MG63 (cell line): Measurements from ENCODE around the gene NLRX1. TPM values are rescaled to one million over a fixed set of nuclear protein-coding genes. Genes with fewer than 3 reads are reported as not detected.
"Not testable (repeated sequence)": the region's sequence is repeated elsewhere in the genome, so short reads cannot be mapped to it uniquely, and the experiment has no call there.

Source experiments
- DNase-seq: peaks from one replicate; pipeline ENCODE4 v3.0.0-alpha.2; 2020
- H3K27me3 ChIP-seq: fragments of 250-450 bp; sonication (Bioruptor Pico); 2 replicates; pipeline ENCODE4 v1.5.1; 2020; ENCODE audit warnings: mild to moderate bottlenecking, moderate library complexity
- H3K36me3 ChIP-seq: fragments of 250-450 bp; sonication (Bioruptor Pico); 2 replicates; pipeline ENCODE4 v1.5.1; 2020; ENCODE audit warnings: mild to moderate bottlenecking, moderate library complexity
- H3K4me3 ChIP-seq: fragments of 250-450 bp; sonication (Bioruptor Pico); 2 replicates; pipeline ENCODE4 v1.5.1; 2020; ENCODE audit warnings: mild to moderate bottlenecking, moderate library complexity
- H3K9me3 ChIP-seq: fragments of 250-450 bp; sonication (Bioruptor Pico); 2 replicates; pipeline ENCODE4 v1.5.1; 2020; ENCODE audit warnings: mild to moderate bottlenecking, moderate library complexity
- total RNA-seq: library from RNA; depleted of rRNA; stranded (reverse); fragments of >200 nt; shearing (Covaris generic); gene quantifications from 2 replicates; pipeline ENCODE4 v1.2.3, GENCODE V29; 2014; ENCODE audit warnings: low replicate concordance

NLRX1 gene
- total RNA-seq, 1 experiment from 2014 or later, result 16.8 TPM

DNA sequence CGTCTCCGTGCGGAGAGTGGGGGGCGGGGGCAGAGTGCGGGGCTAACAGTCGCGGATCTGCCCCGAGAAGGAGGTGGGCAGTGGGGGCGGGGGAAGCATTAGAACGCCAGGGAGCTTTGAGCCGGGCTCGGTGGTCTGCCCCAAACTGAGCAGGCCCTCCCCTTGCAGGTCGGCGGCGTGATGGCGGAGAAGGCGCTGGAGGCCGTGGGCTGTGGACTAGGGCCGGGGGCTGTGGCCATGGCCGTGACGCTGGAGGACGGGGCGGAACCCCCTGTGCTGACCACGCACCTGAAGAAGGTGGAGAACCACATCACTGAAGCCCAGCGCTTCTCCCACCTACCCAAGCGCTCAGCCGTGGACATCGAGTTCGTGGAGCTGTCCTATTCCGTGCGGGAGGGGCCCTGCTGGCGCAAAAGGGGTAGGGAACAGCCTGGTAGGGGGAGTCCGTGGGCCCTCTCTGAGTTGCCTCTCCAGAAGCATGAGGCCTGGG is 18.7 kb upstream of the NLRX1 start:
- Histone ChIP-seq H3K9me3 (no peaks in the 10 kb centered on the region), H3K27me3 (no peaks in the 10 kb centered on the region; the same call in 1 of the 2 replicates), H3K36me3 (no peaks in the 10 kb centered on the region), H3K4me3 (no peak overlapping the region)
- no peak for DNase-seq

DNA sequence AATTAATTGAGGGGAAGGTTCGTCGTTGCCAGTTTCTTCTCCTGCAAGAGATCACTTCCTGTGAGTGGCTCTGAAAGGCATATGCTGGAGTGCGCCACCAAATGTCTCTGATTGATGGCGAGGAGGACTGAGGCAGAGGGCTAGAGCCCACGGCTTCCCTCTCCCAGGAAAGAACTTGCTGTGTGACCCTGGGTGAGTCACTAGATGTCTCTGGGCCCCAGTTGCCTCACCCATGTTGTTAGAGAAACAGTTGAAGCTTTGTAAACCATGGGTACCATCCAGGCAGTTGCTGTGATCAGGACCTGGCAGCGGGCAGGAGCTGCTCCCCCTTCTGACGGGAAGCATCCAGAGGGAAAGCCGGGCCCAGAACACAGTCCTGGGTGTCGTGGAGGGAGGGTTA is 16.5 kb upstream of the NLRX1 start:
- DNase-seq, result no peak
- Histone ChIP-seq H3K27me3 (no peaks in the 10 kb centered on the region; the same call in 1 of the 2 replicates), H3K36me3 (no peaks in the 10 kb centered on the region), H3K4me3 (no peak overlapping the region), H3K9me3 (no peaks in the 10 kb centered on the region)

DNA sequence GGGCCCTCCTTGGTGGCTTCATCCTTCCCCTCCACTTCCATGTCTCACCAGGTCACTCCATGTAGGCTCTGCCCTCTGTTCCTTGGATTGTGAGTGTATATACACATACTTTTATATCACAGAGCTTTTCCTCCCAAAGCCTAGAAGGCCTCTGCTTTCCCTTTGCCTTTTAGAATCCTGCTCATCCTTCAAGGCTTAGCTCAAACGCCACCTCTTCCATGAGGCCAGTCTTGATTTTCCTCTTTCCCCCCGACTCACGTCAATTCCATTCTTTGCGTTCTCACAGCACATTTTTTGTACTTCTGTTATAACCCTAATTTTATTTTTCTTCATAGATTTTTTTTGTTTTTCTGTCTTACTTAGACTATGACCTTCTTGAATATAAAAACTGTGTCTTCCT is 15.9 kb upstream of the NLRX1 start:
- H3K4me3 ChIP-seq, result no peak overlapping the region
- no peaks in the 10 kb centered on the region for H3K9me3 ChIP-seq
- H3K36me3 ChIP-seq, result no peaks in the 10 kb centered on the region
- DNase-seq, result no peak
- H3K27me3 ChIP-seq, result no peaks in the 10 kb centered on the region; the same call in 1 of the 2 replicates

DNA sequence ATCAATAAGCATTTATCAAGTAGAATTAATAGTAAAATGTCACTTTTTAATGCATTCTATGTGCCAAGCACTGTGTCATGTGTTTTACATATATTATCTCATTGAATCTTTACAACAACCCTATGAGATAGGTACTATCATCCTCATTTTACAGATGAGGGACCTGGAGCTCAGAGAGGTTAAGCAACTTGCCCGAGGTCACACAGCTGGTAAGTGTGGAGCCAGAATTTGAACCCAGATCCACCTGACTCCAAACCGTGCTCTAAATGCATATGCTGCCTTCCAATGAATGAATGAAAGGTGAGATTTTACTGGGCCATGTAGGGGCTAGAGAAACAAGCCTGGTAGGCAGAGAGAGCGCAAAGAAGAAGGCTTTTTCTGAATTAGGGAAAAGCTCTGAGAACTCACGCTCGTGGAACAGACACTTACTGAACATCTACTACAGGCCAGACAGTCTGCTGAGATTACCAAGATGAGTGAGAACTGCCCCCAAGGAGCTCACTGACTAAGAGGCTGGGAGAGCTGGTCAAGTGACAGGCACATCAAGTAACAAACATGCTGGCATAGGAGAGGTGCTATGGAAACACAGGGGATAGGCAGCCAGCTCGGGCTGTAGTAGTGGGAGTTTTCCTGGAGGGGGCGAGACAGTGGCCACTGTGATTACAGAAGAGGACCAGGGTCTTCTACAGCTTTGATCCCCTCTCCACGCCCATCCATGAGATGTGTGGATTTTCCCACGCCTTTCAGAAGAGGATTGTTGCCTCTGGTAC is 15.3 kb upstream of the NLRX1 start:
- Histone ChIP-seq H3K36me3 (no peaks in the 10 kb centered on the region), H3K4me3 (no peak overlapping the region), H3K27me3 (no peaks in the 10 kb centered on the region; the same call in 1 of the 2 replicates), H3K9me3 (no peaks in the 10 kb centered on the region)
- no peak for DNase-seq

DNA sequence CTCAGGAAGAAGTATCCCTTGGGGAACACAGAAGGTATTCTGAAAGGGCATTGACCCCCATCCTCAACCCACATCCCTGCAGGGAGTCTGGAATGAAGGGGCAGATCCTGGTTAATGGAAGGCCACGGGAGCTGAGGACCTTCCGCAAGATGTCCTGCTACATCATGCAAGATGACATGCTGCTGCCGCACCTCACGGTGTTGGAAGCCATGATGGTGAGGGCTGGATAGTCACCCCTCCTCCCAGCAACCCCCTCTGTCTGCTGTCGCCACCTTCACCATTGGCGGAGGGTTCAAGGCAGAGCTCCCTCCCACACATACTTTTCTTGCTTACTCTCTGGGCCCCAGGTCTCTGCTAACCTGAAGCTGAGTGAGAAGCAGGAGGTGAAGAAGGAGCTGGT is 14.3 kb upstream of the NLRX1 start:
- Histone ChIP-seq H3K9me3 (no peaks in the 10 kb centered on the region), H3K36me3 (no peaks in the 10 kb centered on the region), H3K4me3 (no peak overlapping the region), H3K27me3 (no peaks in the 10 kb centered on the region)
- no peak for DNase-seq

DNA sequence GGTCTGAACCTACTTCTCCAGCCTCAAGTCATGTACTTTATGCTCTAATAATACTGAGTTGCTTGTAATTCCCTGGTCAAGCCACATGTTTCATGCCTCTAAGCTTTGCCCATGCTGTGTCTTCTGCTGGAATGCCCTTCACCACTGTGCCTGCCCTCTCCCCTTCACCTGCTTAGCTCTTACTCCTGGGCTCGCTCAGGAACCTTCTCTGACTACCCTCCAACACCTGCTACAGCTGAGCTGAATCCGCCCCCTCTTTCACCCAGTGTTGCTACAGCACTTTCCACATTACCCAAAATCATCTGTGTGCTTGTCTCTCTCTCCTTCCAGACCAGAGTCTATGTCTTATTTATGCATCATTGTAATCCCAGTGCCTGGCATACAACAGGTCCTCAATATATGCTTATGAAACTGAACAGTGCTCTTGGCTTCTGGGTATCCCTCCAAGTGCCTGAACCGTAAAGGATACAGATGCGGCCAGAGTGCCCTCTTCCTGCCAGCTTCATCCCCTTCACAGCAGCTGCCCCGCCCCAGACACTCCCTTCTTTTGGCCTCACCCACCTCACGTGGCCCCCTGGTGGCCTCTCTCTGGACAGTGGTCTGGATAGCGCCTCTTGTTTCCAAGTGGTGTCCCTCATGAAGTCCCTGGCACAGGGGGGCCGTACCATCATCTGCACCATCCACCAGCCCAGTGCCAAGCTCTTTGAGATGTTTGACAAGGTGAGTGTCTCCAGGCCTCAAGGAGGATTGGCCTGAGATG is 12.6 kb upstream of the NLRX1 start:
- Histone ChIP-seq H3K9me3 (no peaks in the 10 kb centered on the region), H3K4me3 (no peak overlapping the region), H3K27me3 (no peaks in the 10 kb centered on the region), H3K36me3 (no peaks in the 10 kb centered on the region)
- DNase-seq, result peak; percentile 43

DNA sequence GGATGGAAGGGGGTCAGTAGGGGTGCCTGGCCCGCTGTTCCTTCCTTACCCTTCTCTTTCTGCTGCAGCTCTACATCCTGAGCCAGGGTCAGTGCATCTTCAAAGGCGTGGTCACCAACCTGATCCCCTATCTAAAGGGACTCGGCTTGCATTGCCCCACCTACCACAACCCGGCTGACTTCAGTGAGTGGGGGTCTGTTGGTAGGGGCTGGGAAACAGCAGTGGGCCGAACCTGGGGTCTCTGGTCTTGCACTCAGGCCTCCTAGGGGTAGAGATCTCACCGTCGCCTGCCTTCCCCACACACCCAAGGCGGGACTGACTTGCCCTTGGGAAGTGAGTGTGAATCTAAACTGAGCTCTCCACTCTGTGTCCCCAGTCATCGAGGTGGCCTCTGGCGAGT is 12.0 kb upstream of the NLRX1 start:
- Histone ChIP-seq H3K9me3 (no peaks in the 10 kb centered on the region), H3K36me3 (no peaks in the 10 kb centered on the region), H3K27me3 (no peaks in the 10 kb centered on the region), H3K4me3 (no peak overlapping the region)
- DNase-seq, result no peak

DNA sequence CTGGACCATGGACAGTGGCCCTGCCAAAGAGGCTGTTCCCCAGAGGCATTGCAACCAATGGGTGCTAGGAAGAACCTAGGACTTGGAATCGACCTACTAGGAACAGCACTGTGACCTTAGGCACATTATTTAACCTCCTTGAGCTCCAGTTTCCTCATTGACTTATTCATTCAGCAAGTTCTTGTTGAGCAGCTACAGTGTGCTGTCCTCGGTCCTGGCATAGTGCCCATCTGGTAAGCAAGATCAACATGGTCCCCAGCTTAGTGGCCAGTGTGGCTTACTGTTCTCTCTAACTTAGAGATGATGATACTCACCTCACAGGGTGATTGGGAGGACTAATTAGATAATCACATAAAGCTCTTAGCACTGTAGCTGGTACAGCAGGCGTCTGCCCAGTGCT is 11.5 kb upstream of the NLRX1 start:
- no peak for DNase-seq
- Histone ChIP-seq H3K4me3 (no peak overlapping the region), H3K36me3 (no peaks in the 10 kb centered on the region), H3K27me3 (no peaks in the 10 kb centered on the region), H3K9me3 (no peaks in the 10 kb centered on the region)

DNA sequence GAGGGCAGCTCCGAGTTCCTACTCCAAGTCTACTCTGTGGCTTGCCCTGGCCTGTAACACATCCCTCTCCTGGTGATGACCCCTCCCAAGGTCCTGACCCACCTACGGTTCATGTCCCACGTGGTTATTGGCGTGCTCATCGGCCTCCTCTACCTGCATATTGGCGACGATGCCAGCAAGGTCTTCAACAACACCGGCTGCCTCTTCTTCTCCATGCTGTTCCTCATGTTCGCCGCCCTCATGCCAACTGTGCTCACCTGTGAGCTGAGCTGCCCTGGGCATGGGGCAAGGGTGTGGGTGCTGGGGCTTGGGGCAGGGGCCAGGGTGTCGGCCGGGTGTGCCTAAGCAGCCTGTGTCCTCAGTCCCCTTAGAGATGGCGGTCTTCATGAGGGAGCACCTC is 10.1 kb upstream of the NLRX1 start:
- H3K27me3 ChIP-seq, result no peaks in the 10 kb centered on the region
- DNase-seq, result no peak
- H3K9me3 ChIP-seq, result no peaks in the 10 kb centered on the region
- H3K36me3 ChIP-seq, result no peaks in the 10 kb centered on the region
- no peak overlapping the region for H3K4me3 ChIP-seq

DNA sequence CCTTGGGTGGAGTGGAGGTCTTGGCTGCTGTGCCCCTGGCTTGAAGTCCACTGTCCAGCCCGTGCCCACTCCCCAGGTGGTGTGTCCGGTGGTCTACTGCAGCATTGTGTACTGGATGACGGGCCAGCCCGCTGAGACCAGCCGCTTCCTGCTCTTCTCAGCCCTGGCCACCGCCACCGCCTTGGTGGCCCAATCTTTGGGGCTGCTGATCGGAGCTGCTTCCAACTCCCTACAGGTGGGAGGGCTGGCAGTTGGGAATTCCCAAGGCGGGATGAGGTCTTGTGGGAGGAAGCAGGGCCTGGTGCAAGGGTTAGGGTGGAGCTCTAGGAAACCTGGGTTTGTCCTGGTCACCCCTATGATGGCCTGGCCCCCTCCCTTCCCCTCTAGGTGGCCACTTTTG is 8.4 kb upstream of the NLRX1 start:
- no peak for DNase-seq
- no peaks in the 10 kb centered on the region for H3K36me3 ChIP-seq
- no peak overlapping the region for H3K4me3 ChIP-seq
- no peaks in the 10 kb centered on the region for H3K27me3 ChIP-seq
- H3K9me3 ChIP-seq, result no peaks in the 10 kb centered on the region

DNA sequence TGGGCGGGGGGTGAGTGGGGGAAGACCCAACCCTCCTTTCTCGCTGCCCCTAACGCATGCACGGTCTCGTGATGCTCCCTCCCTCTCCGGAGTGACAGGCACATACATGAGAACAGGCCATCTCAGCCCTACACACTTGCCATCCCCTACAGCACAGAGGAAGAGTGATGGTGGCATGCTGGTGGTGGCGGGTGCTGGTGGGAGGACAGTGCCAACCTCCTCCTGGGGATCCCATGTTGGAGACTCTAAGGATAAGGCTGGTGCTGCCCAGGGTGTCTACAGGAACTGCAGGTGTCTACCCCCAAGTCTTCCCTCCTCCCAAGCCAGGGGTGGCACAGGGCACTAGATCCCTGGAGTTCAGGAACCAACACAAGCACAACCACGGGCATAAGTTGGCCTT is 6.7 kb upstream of the NLRX1 start:
- DNase-seq, result no peak
- H3K4me3 ChIP-seq, result no peak overlapping the region
- H3K36me3 ChIP-seq, result no peaks in the 10 kb centered on the region
- H3K27me3 ChIP-seq, result no peaks in the 10 kb centered on the region
- H3K9me3 ChIP-seq, result no peaks in the 10 kb centered on the region

DNA sequence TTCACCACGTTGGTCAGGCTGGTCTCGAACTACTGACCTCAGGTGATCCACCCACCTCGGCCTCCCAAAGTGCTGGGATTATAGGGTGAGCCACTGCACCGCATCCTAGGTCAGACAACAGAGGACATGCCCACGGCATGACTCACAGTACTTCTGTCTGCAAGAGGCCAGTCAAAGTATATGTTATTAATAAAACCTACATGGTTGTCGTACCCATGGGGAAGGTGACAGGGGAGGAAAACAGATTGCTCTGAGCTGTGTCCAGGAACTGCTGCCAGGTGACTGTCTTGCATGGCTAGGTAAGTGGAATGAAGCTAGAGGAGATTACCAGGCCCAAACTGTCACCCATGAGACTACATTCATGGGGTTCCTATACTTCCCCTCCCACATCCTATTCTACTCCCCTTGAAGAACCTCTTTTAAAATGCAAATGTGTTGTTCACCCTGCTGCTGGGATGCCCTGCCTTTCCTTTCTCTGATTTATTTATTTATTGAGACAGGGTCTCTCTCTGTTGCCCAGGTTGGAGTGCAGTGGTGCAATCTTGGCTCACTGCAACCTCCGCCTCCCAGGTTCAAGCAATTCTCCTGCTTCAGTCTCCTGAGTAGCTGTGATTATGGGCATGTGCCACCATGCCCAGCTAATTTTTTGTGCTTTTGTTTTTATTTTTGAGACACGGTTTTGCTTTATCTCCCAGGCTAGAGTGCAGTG is 2.0 kb upstream of the NLRX1 start:
- H3K4me3 ChIP-seq, result no peak overlapping the region
- no peaks in the 10 kb centered on the region for H3K36me3 ChIP-seq
- DNase-seq, result peak; percentile 64
- no peaks in the 10 kb centered on the region for H3K27me3 ChIP-seq
- no peaks in the 10 kb centered on the region for H3K9me3 ChIP-seq

DNA sequence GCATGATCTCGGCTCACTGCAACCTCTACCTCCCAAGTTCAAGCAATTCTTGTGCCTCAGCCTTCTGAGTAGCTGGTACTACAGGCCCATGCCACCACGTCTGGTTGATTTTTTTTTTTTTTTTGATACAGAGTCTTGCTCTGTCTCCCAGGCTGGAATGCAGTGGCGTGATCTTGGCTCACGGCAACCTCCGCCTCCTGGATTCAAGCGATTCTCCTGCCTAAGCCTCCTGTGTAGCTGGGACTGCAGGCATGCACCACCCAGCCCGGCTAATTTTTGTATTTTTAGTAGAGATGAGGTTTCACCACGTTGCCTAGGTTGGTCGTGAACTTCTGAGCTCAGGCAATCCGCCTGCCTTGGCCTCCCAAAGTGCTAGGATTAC is 1.5 kb upstream of the NLRX1 start:
- H3K36me3 ChIP-seq, DNase-seq, H3K9me3 ChIP-seq, H3K27me3 ChIP-seq, H3K4me3 ChIP-seq: not testable (repeated sequence)

DNA sequence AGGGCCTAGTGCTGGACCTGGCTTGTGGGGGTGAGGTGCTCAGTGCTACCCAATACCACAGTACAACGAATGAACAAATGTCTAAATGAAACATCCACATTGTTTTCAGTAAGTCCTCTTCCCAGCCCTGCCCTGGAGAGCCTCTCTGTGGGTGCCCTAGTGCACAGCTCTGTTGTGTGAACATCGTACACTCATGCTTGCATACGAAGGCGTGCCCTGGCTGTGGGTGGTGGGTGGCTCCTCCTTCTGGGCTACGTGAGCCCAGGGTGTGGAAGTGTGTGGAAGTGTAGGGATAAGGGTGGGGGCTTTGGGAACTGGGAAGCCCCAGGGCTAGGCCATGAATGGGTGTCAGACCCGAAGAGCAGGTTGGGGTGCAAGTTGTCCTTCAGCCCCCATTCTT is 592 bp upstream of the NLRX1 start:
- H3K36me3 ChIP-seq, result no peaks in the 10 kb centered on the region
- H3K27me3 ChIP-seq, result no peaks in the 10 kb centered on the region
- no peaks in the 10 kb centered on the region for H3K9me3 ChIP-seq
- H3K4me3 ChIP-seq, result peak overlapping the region; percentile 74; the same call in 1 of the 2 replicates
- peak; percentile 14 for DNase-seq

DNA sequence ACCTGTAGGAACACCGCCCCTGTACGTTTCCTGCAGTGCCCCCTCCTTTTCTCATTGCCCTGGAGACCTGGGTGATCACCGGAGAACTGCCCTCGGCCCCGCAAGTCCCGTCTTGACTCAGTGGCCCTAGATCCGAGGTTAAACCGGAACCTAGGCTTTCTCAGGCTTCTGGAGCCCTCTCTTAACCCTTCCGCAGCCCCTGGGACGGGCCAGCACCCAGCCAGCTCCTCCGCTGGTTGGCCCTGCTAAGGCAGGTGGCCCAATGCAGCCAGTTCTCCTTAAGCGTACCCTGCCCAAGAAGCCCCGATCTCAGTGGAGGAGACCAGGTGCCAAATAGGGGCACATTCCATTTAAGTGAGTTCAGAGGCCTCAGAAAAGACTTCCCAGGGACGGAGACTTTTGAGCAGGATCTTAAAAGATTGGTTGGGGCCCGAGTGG is 776 bp downstream of the NLRX1 start:
- DNase-seq, result peak; percentile 32
- Histone ChIP-seq H3K4me3 (peak overlapping the region; percentile 74), H3K27me3 (no peaks in the 10 kb centered on the region)

DNA sequence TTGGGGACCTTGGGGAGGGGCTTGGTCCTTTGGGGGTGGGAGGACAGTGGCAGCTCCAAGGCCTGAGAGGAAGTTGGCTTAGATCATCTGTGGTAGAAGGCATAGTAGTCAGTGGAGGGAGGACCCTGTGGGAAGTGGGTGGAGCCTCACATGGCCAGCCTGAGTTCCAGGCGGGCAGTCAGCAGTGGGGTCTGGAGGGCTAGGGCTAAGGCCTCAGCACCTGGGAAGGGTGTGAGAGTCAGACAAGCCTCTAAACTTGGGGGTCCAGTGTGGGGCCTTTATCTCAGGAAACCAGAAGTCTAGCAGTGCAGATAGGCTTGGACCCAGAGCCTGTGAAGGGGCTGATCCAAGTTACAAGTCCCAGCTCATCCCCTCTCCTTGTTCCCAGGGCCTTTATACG is 4.0 kb downstream of the NLRX1 start:
- no peaks in the 10 kb centered on the region for H3K9me3 ChIP-seq
- DNase-seq, result no peak

More for the DNA sequence above, 776 bp downstream of the NLRX1 start:
- H3K9me3 ChIP-seq, result no peaks in the 10 kb centered on the region
- no peaks in the 10 kb centered on the region for H3K36me3 ChIP-seq

DNA sequence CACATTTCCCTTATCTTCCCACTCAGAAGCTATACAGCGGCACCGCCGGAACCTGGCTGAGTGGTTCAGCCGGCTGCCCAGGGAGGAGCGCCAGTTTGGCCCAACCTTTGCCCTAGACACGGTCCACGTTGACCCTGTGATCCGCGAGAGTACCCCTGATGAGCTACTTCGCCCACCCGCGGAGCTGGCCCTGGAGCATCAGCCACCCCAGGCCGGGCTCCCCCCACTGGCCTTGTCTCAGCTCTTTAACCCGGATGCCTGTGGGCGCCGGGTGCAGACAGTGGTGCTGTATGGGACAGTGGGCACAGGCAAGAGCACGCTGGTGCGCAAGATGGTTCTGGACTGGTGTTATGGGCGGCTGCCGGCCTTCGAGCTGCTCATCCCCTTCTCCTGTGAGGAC is 4.9 kb downstream of the NLRX1 start:
- Histone ChIP-seq H3K27me3 (no peaks in the 10 kb centered on the region), H3K9me3 (no peaks in the 10 kb centered on the region), H3K36me3 (peaks cover 2% of the 10 kb centered on the region), H3K4me3 (no peak overlapping the region)
- no peak for DNase-seq

More for the DNA sequence above, 4.0 kb downstream of the NLRX1 start:
- Histone ChIP-seq H3K4me3 (no peak overlapping the region), H3K36me3 (peaks cover 2% of the 10 kb centered on the region), H3K27me3 (no peaks in the 10 kb centered on the region)
